ENCODE results near the gene AKT1.

Gene AKT1

GRCh38 chr14:104743461-104744380 is 51.8 kb downstream of the AKT1 start:
- Histone ChIP-seq H2AFZ (no peak overlapping the region), H3K9ac (no peak overlapping the region), H3K9me3 (ENCODE audit: control insufficient read depth, low read length) (no peaks in the 10 kb centered on the region), H3K36me3 (ENCODE audit: control insufficient read depth, insufficient read depth, low read length) (no peaks in the 10 kb centered on the region), H3K27me3 (ENCODE audit: control insufficient read depth, insufficient read depth, low read length) (no peaks in the 10 kb centered on the region), H3K4me1 (no peaks in the 10 kb centered on the region), H3K4me2 (ENCODE audit: low read length) (no peak overlapping the region), H3K4me3 (ENCODE audit: low read depth, low read length) (no peak overlapping the region), H3K27ac (no peak overlapping the region), H3K79me2 (no peaks in the 10 kb centered on the region)
- TF ChIP-seq CTCF (IDR thresholded peaks at IDR 0.05) = no peak

DNA sequence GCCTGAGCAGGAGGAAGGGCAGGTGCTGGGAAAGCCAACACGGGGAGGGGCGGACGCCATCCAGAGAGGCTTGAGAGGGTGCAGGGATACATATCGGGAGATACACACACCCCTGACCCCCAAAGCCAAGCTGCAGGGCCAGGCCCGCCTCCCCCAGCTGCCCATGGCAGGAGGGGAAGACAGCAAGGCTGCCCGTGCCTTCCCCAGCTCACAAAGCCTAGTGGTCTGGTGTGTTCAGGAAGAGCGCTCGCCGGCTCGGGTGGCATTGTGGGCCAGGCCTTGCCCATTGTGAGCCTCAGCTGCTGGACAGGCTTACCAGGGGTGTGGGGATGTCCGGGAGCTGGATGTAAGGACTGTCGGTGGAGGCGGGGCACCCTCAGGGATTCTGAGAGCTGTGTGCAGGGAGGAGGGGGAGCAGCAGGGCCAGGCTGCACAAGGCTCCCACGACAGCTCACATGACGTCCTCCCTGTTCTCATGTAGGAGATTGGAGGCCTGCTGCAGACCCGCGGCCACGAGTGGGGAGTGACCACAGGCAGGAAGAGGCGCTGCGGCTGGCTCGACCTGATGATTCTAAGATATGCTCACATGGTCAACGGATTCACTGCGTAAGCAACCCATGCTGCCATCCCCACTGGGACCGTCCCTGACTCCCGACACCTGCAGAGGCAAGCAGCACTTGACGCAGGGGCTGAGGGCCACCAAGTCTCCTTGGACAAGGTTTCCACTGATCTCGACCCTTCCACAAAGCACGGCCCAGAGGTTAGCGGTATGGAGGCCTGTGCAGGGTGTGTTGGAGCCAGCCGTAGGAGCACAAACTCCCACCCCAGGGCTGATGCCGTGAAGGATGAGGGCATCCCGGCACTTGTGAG is 52.7 kb downstream of the AKT1 start:
- Histone ChIP-seq H2AFZ (no peak overlapping the region), H3K4me1 (no peaks in the 10 kb centered on the region), H3K4me3 (ENCODE audit: low read depth, low read length) (no peak overlapping the region), H3K9me3 (ENCODE audit: control insufficient read depth, low read length) (no peaks in the 10 kb centered on the region), H3K27me3 (ENCODE audit: control insufficient read depth, insufficient read depth, low read length) (no peaks in the 10 kb centered on the region), H3K79me2 (no peaks in the 10 kb centered on the region), H3K9ac (no peak overlapping the region), H3K4me2 (ENCODE audit: low read length) (no peak overlapping the region), H3K36me3 (ENCODE audit: control insufficient read depth, insufficient read depth, low read length) (no peaks in the 10 kb centered on the region), H3K27ac (no peak overlapping the region)
- TF ChIP-seq CTCF (IDR thresholded peaks at IDR 0.05) = no peak

DNA sequence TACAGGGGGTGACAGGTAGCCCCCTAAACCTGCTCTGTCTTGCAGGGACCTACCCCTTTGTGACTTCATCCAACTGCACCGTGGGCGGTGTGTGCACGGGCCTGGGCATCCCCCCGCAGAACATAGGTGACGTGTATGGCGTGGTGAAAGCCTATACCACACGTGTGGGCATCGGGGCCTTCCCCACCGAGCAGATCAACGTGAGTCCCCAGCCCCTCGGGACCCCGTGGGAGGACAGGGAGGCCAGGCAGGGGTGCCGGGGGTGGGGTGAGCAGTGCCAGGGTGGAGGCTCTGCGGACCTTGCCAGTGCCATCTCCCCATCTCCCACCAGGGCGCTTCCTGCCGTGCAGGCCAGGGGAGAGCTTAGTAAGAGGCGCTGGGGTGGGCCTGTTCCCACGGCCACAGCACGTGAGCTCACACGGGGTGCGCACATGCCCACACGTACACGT is 53.7 kb downstream of the AKT1 start:
- Histone ChIP-seq H3K9me3 (ENCODE audit: control insufficient read depth, low read length) (no peaks in the 10 kb centered on the region), H3K4me1 (no peaks in the 10 kb centered on the region), H3K9ac (no peak overlapping the region), H3K4me2 (ENCODE audit: low read length) (no peak overlapping the region), H3K27me3 (ENCODE audit: control insufficient read depth, insufficient read depth, low read length) (no peaks in the 10 kb centered on the region), H3K79me2 (no peaks in the 10 kb centered on the region), H2AFZ (no peak overlapping the region), H3K36me3 (ENCODE audit: control insufficient read depth, insufficient read depth, low read length) (no peaks in the 10 kb centered on the region), H3K27ac (no peak overlapping the region), H3K4me3 (ENCODE audit: low read depth, low read length) (no peak overlapping the region)
- TF ChIP-seq CTCF (IDR thresholded peaks at IDR 0.05) = no peak

GRCh38 chr14:104741108-104741802 is 54.3 kb downstream of the AKT1 start:
- Histone ChIP-seq H3K27ac (no peak overlapping the region), H3K79me2 (no peaks in the 10 kb centered on the region), H3K36me3 (ENCODE audit: control insufficient read depth, insufficient read depth, low read length) (no peaks in the 10 kb centered on the region), H3K4me2 (ENCODE audit: low read length) (no peak overlapping the region), H2AFZ (no peak overlapping the region), H3K9me3 (ENCODE audit: control insufficient read depth, low read length) (no peaks in the 10 kb centered on the region), H3K27me3 (ENCODE audit: control insufficient read depth, insufficient read depth, low read length) (no peaks in the 10 kb centered on the region), H3K4me3 (ENCODE audit: low read depth, low read length) (no peak overlapping the region), H3K9ac (no peak overlapping the region), H3K4me1 (peaks cover 3% of the 10 kb centered on the region)
- TF ChIP-seq CTCF (IDR thresholded peaks at IDR 0.05) = no peak
